ENCODE data around the gene MAP3K4.
"Not testable (repeated sequence)": the region's sequence is repeated elsewhere in the genome, so short reads cannot be mapped to it uniquely, and the experiment has no call there.

Gene MAP3K4

DNA sequence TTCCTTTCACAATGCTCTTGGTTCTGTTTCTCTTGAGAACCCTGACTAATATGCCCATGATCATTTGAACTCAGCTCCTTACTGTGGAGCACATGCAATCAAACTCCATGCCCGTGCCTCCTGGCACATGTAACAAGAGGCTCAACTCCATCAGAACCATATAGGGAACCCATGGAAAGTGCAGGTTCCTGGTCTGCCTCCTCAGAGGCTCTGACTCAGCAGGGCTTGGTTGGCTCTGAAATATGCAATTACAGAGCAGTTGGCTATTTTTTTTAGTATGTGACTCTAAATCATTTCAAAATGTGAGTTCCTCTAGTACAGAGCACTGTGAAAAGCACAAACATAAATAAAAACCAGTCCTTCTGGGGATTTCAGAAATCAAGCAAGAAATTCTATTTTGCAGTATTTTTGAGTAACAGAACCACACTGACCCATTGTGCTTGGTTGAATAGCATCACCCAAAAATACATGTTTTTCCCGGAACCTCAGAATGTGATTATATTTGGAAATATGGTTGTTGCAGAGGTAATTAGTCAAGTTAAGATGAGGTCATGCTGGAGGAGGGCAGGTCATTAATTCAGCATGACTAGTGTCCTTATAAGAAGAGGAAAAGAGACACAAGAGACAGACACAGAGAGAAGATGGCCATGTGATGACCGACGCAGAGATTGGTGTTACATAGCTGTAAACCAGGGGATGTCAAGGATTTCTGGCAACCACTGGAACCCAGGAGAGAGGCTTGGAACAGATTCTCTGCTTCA lies 13.2 kb upstream of the MAP3K4 start:
- TF ChIP-seq, protein P1, sequence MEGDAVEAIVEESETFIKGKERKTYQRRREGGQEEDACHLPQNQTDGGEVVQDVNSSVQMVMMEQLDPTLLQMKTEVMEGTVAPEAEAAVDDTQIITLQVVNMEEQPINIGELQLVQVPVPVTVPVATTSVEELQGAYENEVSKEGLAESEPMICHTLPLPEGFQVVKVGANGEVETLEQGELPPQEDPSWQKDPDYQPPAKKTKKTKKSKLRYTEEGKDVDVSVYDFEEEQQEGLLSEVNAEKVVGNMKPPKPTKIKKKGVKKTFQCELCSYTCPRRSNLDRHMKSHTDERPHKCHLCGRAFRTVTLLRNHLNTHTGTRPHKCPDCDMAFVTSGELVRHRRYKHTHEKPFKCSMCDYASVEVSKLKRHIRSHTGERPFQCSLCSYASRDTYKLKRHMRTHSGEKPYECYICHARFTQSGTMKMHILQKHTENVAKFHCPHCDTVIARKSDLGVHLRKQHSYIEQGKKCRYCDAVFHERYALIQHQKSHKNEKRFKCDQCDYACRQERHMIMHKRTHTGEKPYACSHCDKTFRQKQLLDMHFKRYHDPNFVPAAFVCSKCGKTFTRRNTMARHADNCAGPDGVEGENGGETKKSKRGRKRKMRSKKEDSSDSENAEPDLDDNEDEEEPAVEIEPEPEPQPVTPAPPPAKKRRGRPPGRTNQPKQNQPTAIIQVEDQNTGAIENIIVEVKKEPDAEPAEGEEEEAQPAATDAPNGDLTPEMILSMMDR (IDR thresholded peaks at IDR 0.05; ENCODE audit: low read depth, low read length, missing control alignments): no peak
- no peak overlapping the region for H3K4me3 ChIP-seq (ENCODE audit: low read depth, low read length)
- no peak for DNase-seq (ENCODE audit: low read depth)
- in situ Hi-C loops (cut with HindIII; ENCODE audit: low sequenced_read_pairs): loop anchor here (10.0 kb wide), 1 partner anchor 46 kb away; no protein-coding TSS in a partner anchor

DNA sequence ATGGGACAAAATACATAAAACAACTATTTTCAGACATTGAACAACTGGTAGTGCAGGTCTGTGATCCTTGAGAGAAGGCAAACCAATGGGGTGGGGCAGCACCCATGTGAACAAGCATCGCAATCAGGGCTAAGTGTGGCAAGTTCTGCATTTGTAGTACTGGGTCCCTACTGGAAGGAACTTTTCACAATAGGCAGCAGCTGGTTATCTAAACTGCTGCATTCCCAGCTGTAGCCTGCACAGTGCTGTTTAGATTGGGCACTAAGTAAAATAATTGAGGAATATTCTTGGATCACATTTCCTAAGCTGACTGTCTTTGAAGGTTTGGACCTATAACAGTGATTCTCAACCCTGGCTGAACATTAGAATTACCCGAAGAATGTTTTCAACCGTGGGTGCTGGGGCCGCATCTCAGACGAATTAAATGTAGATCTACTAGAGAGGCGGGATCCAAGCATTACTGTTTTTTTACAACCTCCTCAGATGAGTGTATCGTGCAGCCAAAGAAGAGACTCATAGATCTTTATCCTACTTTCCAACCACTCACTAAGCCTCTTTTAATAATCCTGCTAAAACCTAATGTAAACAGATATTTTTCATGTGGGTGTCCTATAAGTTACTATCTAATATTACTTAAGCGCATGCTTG lies 12.4 kb upstream of the MAP3K4 start:
- in situ Hi-C loops (cut with HindIII; ENCODE audit: low sequenced_read_pairs): loop anchor here (10.0 kb wide), 1 partner anchor 46 kb away; no protein-coding TSS in a partner anchor
- H3K4me3 ChIP-seq (ENCODE audit: low read depth, low read length): no peak overlapping the region
- no peak for DNase-seq (ENCODE audit: low read depth)
- TF ChIP-seq, protein P1 (IDR thresholded peaks at IDR 0.05; ENCODE audit: low read depth, low read length, missing control alignments): no peak

DNA sequence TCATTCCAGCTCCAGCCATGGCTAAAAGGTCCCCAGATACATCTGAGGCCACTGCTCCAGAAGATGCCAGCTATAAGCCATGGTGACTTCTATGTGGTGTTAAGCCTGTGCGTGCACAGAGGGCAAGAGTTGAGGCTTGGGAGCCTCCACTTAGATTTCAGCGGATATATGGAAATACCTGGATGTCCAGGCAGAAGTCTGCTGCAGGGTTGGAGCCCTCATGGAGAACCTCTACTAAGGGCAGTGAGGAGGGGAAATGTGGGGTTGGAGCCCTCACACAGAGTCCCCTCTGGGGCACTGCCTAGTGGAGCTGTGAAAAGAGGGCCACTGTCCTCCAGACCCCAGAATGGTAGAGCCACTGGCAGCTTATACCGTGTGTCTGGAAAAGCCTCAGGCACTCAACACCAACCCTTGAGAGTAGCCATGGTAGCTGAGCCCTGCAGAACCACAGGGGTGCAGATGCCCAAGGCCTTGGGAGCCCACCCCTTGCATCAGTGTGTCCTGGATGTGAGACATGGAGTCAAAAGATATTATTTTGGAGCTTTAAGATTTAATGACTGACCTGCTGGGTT lies 8.1 kb upstream of the MAP3K4 start:
- in situ Hi-C loops (cut with HindIII; ENCODE audit: low sequenced_read_pairs); DNase-seq (ENCODE audit: low read depth); H3K4me3 ChIP-seq (ENCODE audit: low read depth, low read length): not testable (repeated sequence)

DNA sequence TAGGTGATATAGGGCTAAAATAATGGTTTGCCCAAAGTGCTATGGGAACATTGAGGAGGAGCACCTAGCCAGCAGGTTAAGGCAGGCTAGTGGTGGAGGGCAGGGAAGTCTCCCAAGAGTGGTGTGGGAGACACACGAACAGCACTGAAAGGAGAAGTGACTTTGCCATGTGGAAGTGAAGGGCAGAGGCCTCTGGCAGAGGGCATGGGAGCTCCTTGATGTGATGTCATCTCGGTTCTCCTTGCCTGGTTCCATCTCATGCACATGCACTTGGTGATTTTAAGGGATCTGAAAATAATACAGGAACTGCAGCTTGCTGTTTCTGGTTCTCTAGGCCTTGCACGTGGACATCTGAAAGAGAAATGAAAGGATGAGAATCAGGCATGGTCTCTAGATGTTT lies 4.7 kb upstream of the MAP3K4 start:
- H3K4me3 ChIP-seq (ENCODE audit: low read depth, low read length): no peak overlapping the region
- in situ Hi-C loops (cut with HindIII; ENCODE audit: low sequenced_read_pairs): no loop called here
- TF ChIP-seq, protein P1 (IDR thresholded peaks at IDR 0.05; ENCODE audit: low read depth, low read length, missing control alignments): no peak
- no peak for DNase-seq (ENCODE audit: low read depth)

DNA sequence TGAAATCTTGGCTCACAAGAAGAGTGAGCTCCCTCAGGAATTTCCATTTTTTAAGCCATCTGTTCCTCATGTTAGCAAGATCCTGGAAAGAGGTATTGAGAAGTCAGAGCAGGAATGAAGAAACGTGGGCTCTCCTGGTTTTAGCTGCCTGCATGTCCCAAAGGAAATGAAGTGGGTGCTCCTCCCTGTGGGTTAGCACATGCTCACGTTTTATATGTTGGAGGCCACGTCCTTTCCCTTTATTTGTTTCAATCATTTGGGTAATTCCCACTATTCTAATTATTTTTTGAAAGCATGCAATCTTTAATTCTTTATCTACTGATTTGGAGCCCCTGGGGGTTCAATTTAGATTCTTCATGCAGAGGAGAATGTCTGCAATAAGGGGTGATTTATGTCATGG lies 4.3 kb upstream of the MAP3K4 start:
- H3K4me3 ChIP-seq (ENCODE audit: low read depth, low read length): no peak overlapping the region
- in situ Hi-C loops (cut with HindIII; ENCODE audit: low sequenced_read_pairs): no loop called here
- no peak for DNase-seq (ENCODE audit: low read depth)
- TF ChIP-seq, protein P1 (IDR thresholded peaks at IDR 0.05; ENCODE audit: low read depth, low read length, missing control alignments): no peak

DNA sequence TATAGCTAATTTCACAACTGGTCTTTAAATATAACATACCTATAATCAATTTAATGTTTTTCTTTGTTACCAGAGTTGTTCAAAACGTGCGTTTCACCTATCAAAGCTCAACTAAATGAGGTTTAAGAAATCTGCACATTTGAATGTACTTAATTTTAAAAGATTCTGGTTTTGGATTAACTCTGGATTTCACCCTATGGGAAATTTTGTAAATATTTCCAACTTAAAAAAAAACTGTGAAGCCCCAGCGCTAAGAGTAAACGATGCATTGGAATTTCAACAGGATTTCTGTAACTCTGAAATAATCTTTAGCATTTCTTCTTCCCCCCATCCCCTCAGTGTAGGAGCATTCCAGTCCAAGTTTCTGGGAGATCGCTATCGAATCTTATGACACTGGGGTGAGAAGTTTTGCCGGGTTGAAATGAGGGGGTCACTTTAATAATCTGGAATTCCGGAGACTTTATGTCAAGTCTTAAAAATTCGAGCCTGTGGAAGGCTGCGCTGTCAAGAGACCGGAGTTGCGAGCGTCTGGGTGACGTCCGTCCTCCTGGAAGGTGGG lies 643 bp upstream of the MAP3K4 start:
- no peak for DNase-seq (ENCODE audit: low read depth)
- in situ Hi-C loops (cut with HindIII; ENCODE audit: low sequenced_read_pairs): loop anchor here (10.0 kb wide), 1 partner anchor 54 kb away; no protein-coding TSS in a partner anchor
- H3K4me3 ChIP-seq (ENCODE audit: low read depth, low read length): peak overlapping the region; percentile 76
- TF ChIP-seq, protein P1 (IDR thresholded peaks at IDR 0.05; ENCODE audit: low read depth, low read length, missing control alignments): no peak

Data from astrocyte of the cerebellum (primary cell).